ENCODE results near the gene LY6G6D. TPM values are rescaled to one million over a fixed set of nuclear protein-coding genes. Genes with fewer than 3 reads are reported as not detected.

Gene LY6G6D
- total RNA-seq, 6 experiments from 2014 or later, result not detected

GRCh38 chr6:31762356-31762755 lies 47.2 kb downstream of the LY6G6D start, which contains the start of gene SAPCD1:
Gene SAPCD1, plus strand, starts transcription at chr6:31762656. Its CDS starts 399 bp downstream, at chr6:31763055.
- Mint-ChIP-seq H3K4me3 (peak within 1 kb of the TSS; percentile 0; the same call in 1 of the 2 replicates), H3K27ac (peak within 1 kb of the TSS; percentile 58), H3K36me3 (ENCODE audit: low read depth) (peaks cover 7% of the 10 kb centered on the region; the same call in 1 of the 2 replicates), H3K9me3 (no peaks in the 10 kb centered on the region), H3K27me3 (ENCODE audit: insufficient read depth) (no peaks in the 10 kb centered on the region; the same call in 1 of the 2 replicates), H3K4me1 (ENCODE audit: low read depth) (peaks cover 29% of the 10 kb centered on the region)
- no peak for TF ChIP-seq CTCF (IDR thresholded peaks at IDR 0.05)
- DNase-seq, result no peak

- no peak for TF ChIP-seq CTCF (IDR thresholded peaks at IDR 0.05)
- Mint-ChIP-seq H3K36me3 (ENCODE audit: low read depth) (peaks cover 7% of the 10 kb centered on the region; the same call in 1 of the 2 replicates), H3K27ac (peak overlapping the region; percentile 58), H3K4me1 (ENCODE audit: low read depth) (peaks cover 29% of the 10 kb centered on the region), H3K9me3 (no peaks in the 10 kb centered on the region), H3K4me3 (peak overlapping the region; percentile 0; the same call in 1 of the 2 replicates), H3K27me3 (ENCODE audit: insufficient read depth) (no peaks in the 10 kb centered on the region; the same call in 1 of the 2 replicates)
- no peak for DNase-seq
Observed at GRCh38 chr6:31762878-31763618, 47.9 kb downstream of the LY6G6D start.

- no peak for TF ChIP-seq CTCF (IDR thresholded peaks at IDR 0.05)
- H3K4me1 Mint-ChIP-seq (ENCODE audit: low read depth), result peaks cover 29% of the 10 kb centered on the region
- no peaks in the 10 kb centered on the region for H3K9me3 Mint-ChIP-seq
- peak; percentile 73 for DNase-seq
- no peaks in the 10 kb centered on the region; the same call in 1 of the 2 replicates for H3K27me3 Mint-ChIP-seq (ENCODE audit: insufficient read depth)
- H3K36me3 Mint-ChIP-seq (ENCODE audit: low read depth), result peaks cover 7% of the 10 kb centered on the region; the same call in 1 of the 2 replicates
- H3K4me3 Mint-ChIP-seq, result peak overlapping the region; percentile 0; the same call in 1 of the 2 replicates
- H3K27ac Mint-ChIP-seq, result peak overlapping the region; percentile 58
Observed at GRCh38 chr6:31763619-31763940, 48.4 kb downstream of the LY6G6D start.

- TF ChIP-seq CTCF (IDR thresholded peaks at IDR 0.05), result no peak
- Mint-ChIP-seq H3K36me3 (ENCODE audit: low read depth) (peaks cover 7% of the 10 kb centered on the region; the same call in 1 of the 2 replicates), H3K9me3 (no peaks in the 10 kb centered on the region), H3K4me1 (ENCODE audit: low read depth) (peaks cover 29% of the 10 kb centered on the region), H3K27me3 (ENCODE audit: insufficient read depth) (no peaks in the 10 kb centered on the region; the same call in 1 of the 2 replicates), H3K4me3 (no peak overlapping the region), H3K27ac (peak overlapping the region; percentile 58)
- no peak for DNase-seq
Observed at GRCh38 chr6:31764198-31764597, 49.0 kb downstream of the LY6G6D start.

GRCh38 chr6:31765559-31765909 lies 50.4 kb downstream of the LY6G6D start:
- H3K36me3 Mint-ChIP-seq (ENCODE audit: low read depth), result peaks cover 2% of the 10 kb centered on the region; the same call in 1 of the 2 replicates
- H3K9me3 Mint-ChIP-seq, result no peaks in the 10 kb centered on the region
- H3K4me3 Mint-ChIP-seq, result no peak overlapping the region
- H3K27ac Mint-ChIP-seq, result no peak overlapping the region
- H3K4me1 Mint-ChIP-seq (ENCODE audit: low read depth), result peaks cover 29% of the 10 kb centered on the region
- TF ChIP-seq CTCF (IDR thresholded peaks at IDR 0.05), result no peak
- no peaks in the 10 kb centered on the region; the same call in 1 of the 2 replicates for H3K27me3 Mint-ChIP-seq (ENCODE audit: insufficient read depth)
- no peak for DNase-seq
